Activated naive CD8-positive, alpha-beta T cell treated with anti-CD3 and anti-CD28 coated beads, Interleukin-2, amount 50 U/mL, for 24 hours (primary cell): ENCODE results near the gene PIP5KL1.

Source experiments
- ATAC-seq: fragments of 150-1000 bp; cut with Tn5 transposase; one replicate; pipeline ENCODE4 v1.10.0; 2021
- DNase-seq: peaks from one replicate; pipeline ENCODE4 v3.0.0; 2021
- H3K27ac Mint-ChIP-seq: one replicate; pipeline ENCODE4 v1.8.0; 2021; ENCODE audit warnings: mild to moderate bottlenecking, mixed read lengths
- H3K27me3 Mint-ChIP-seq: one replicate; pipeline ENCODE4 v1.8.0; 2021; ENCODE audit warnings: mixed read lengths
- H3K36me3 Mint-ChIP-seq: one replicate; pipeline ENCODE4 v1.8.0; 2021; ENCODE audit warnings: low read depth, mixed read lengths
- H3K4me1 Mint-ChIP-seq: one replicate; pipeline ENCODE4 v1.8.0; 2021; ENCODE audit warnings: mixed read lengths
- H3K4me3 Mint-ChIP-seq: one replicate; pipeline ENCODE4 v1.8.0; 2021; ENCODE audit warnings: mild to moderate bottlenecking, moderate library complexity, mixed read lengths
- H3K9me3 Mint-ChIP-seq: one replicate; pipeline ENCODE4 v1.8.0; 2021; ENCODE audit warnings: mixed read lengths

The PIP5KL1 gene

GRCh38 chr9:127908660-127908926 is 22.0 kb downstream of the PIP5KL1 start:
- Mint-ChIP-seq H3K4me1 (peaks cover 62% of the 10 kb centered on the region), H3K4me3 (no peak overlapping the region), H3K27me3 (no peaks in the 10 kb centered on the region), H3K9me3 (no peaks in the 10 kb centered on the region), H3K36me3 (peaks cover 21% of the 10 kb centered on the region), H3K27ac (no peak overlapping the region)
- DNase-seq, result no peak
- ATAC-seq, result no peak

- peaks cover 20% of the 10 kb centered on the region for H3K36me3 Mint-ChIP-seq
- peaks cover 68% of the 10 kb centered on the region for H3K4me1 Mint-ChIP-seq
- no peaks in the 10 kb centered on the region for H3K27me3 Mint-ChIP-seq
- DNase-seq (no peak), ATAC-seq (no peak)
- no peak overlapping the region for H3K27ac Mint-ChIP-seq
- no peak overlapping the region for H3K4me3 Mint-ChIP-seq
- H3K9me3 Mint-ChIP-seq, result no peaks in the 10 kb centered on the region
Measured at GRCh38 chr9:127907867-127908659, 22.5 kb downstream of the PIP5KL1 start.

- Mint-ChIP-seq H3K9me3 (no peaks in the 10 kb centered on the region), H3K36me3 (peaks cover 4% of the 10 kb centered on the region), H3K27me3 (no peaks in the 10 kb centered on the region), H3K4me3 (peak overlapping the region; percentile 89), H3K4me1 (peaks cover 63% of the 10 kb centered on the region), H3K27ac (peak overlapping the region; percentile 99)
- DNase-seq, result peak; percentile 64
- ATAC-seq, result peak; percentile 23
Measured at GRCh38 chr9:127905788-127906191, 24.8 kb downstream of the PIP5KL1 start.

GRCh38 chr9:127905004-127905728 is 25.4 kb downstream of the PIP5KL1 start:
- Mint-ChIP-seq H3K9me3 (no peaks in the 10 kb centered on the region), H3K27ac (peak overlapping the region; percentile 99), H3K4me1 (peaks cover 62% of the 10 kb centered on the region), H3K36me3 (peaks cover 4% of the 10 kb centered on the region), H3K27me3 (no peaks in the 10 kb centered on the region), H3K4me3 (peak overlapping the region; percentile 89)
- DNase-seq (peak; percentile 62), ATAC-seq (peak; percentile 67)

- peak; percentile 34 for DNase-seq
- H3K9me3 Mint-ChIP-seq, result no peaks in the 10 kb centered on the region
- peaks cover 67% of the 10 kb centered on the region for H3K4me1 Mint-ChIP-seq
- H3K27ac Mint-ChIP-seq, result peak overlapping the region; percentile 99
- no peaks in the 10 kb centered on the region for H3K27me3 Mint-ChIP-seq
- H3K36me3 Mint-ChIP-seq, result peaks cover 4% of the 10 kb centered on the region
- ATAC-seq, result no peak
- H3K4me3 Mint-ChIP-seq, result peak overlapping the region; percentile 89
Measured at GRCh38 chr9:127904561-127905003, 26.0 kb downstream of the PIP5KL1 start.

GRCh38 chr9:127903557-127904475 is 26.8 kb downstream of the PIP5KL1 start:
- Mint-ChIP-seq H3K4me3 (peak overlapping the region; percentile 89), H3K36me3 (peaks cover 4% of the 10 kb centered on the region), H3K27me3 (no peaks in the 10 kb centered on the region), H3K27ac (peak overlapping the region; percentile 99), H3K4me1 (peaks cover 67% of the 10 kb centered on the region), H3K9me3 (no peaks in the 10 kb centered on the region)
- ATAC-seq (peak; percentile 58), DNase-seq (peak; percentile 96)

GRCh38 chr9:127899128-127899943 is 31.2 kb downstream of the PIP5KL1 start, which contains the start of gene ST6GALNAC6:
Gene ST6GALNAC6, minus strand, starts transcription at chr9:127899603. Its CDS starts 1,622 bp downstream, at chr9:127897981.
- Mint-ChIP-seq H3K4me1 (peaks cover 44% of the 10 kb centered on the region), H3K9me3 (no peaks in the 10 kb centered on the region), H3K27ac (peak within 1 kb of the TSS; percentile 85), H3K27me3 (no peaks in the 10 kb centered on the region), H3K36me3 (peaks cover 33% of the 10 kb centered on the region), H3K4me3 (peak within 1 kb of the TSS; percentile 85)
- DNase-seq (peak; percentile 84), ATAC-seq (peak; percentile 66)

- peak overlapping the region; percentile 85 for H3K4me3 Mint-ChIP-seq
- H3K4me1 Mint-ChIP-seq, result peaks cover 39% of the 10 kb centered on the region
- DNase-seq (peak; percentile 43), ATAC-seq (peak; percentile 6)
- H3K36me3 Mint-ChIP-seq, result peaks cover 40% of the 10 kb centered on the region
- H3K9me3 Mint-ChIP-seq, result peaks cover 4% of the 10 kb centered on the region
- no peaks in the 10 kb centered on the region for H3K27me3 Mint-ChIP-seq
- H3K27ac Mint-ChIP-seq, result peak overlapping the region; percentile 84
Measured at GRCh38 chr9:127898433-127899127, 32.0 kb downstream of the PIP5KL1 start.

GRCh38 chr9:127897193-127897692 is 33.3 kb downstream of the PIP5KL1 start:
- no peaks in the 10 kb centered on the region for H3K27me3 Mint-ChIP-seq
- ATAC-seq (no peak), DNase-seq (peak; percentile 57)
- peak overlapping the region; percentile 85 for H3K4me3 Mint-ChIP-seq
- peaks cover 4% of the 10 kb centered on the region for H3K9me3 Mint-ChIP-seq
- peaks cover 34% of the 10 kb centered on the region for H3K4me1 Mint-ChIP-seq
- H3K27ac Mint-ChIP-seq, result no peak overlapping the region
- H3K36me3 Mint-ChIP-seq, result peaks cover 54% of the 10 kb centered on the region

GRCh38 chr9:127896395-127897192 is 34.0 kb downstream of the PIP5KL1 start:
- peaks cover 28% of the 10 kb centered on the region for H3K4me1 Mint-ChIP-seq
- H3K9me3 Mint-ChIP-seq, result peaks cover 4% of the 10 kb centered on the region
- no peak overlapping the region for H3K27ac Mint-ChIP-seq
- no peak for ATAC-seq
- H3K4me3 Mint-ChIP-seq, result no peak overlapping the region
- no peaks in the 10 kb centered on the region for H3K27me3 Mint-ChIP-seq
- H3K36me3 Mint-ChIP-seq, result peaks cover 54% of the 10 kb centered on the region
- DNase-seq, result no peak

- DNase-seq, result no peak
- no peaks in the 10 kb centered on the region for H3K27me3 Mint-ChIP-seq
- no peak for ATAC-seq
- peaks cover 58% of the 10 kb centered on the region for H3K36me3 Mint-ChIP-seq
- H3K27ac Mint-ChIP-seq, result no peak overlapping the region
- H3K4me3 Mint-ChIP-seq, result no peak overlapping the region
- H3K9me3 Mint-ChIP-seq, result peaks cover 4% of the 10 kb centered on the region
- peaks cover 22% of the 10 kb centered on the region for H3K4me1 Mint-ChIP-seq
Measured at GRCh38 chr9:127895811-127896210, 34.8 kb downstream of the PIP5KL1 start.

- Mint-ChIP-seq H3K9me3 (peaks cover 4% of the 10 kb centered on the region), H3K4me1 (peaks cover 13% of the 10 kb centered on the region), H3K4me3 (no peak overlapping the region), H3K36me3 (peaks cover 66% of the 10 kb centered on the region), H3K27me3 (no peaks in the 10 kb centered on the region), H3K27ac (no peak overlapping the region)
- DNase-seq, result no peak
- ATAC-seq, result no peak
Measured at GRCh38 chr9:127893392-127893791, 37.2 kb downstream of the PIP5KL1 start.
